KG1 (cell line): ENCODE results near the gene OR2A5.
"Not testable (repeated sequence)": the region's sequence is repeated elsewhere in the genome, so short reads cannot be mapped to it uniquely, and the experiment has no call there.

Experiments used
- DNase-seq: peaks from one replicate; lab custom pipeline; 2025; lab: John Stamatoyannopoulos, UW

Gene OR2A5

GRCh38 chr7:144032985-144033709 is 15.6 kb upstream of the OR2A5 start:
- no peak for DNase-seq

DNA sequence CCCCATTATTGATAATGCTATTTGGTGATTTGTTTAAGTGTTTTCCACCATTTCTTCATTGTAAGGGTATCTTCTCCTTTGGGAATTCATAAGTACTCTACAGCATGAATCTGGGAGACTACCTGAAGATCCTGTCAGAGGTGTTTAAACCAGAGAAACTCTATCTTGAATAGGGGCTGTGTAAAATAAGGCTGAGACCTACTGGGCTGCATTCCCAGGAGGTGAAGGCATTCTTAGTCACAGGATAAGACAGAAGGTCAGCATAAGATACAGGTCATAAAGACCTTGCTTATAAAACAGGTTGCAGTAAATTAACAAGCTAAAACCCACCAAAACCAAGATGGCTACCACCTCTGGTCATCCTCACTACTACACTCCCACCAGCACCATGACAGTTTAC is 13.4 kb upstream of the OR2A5 start:
- DNase-seq, result no peak

- DNase-seq, result no peak
Observed at GRCh38 chr7:144036302-144036885, 12.4 kb upstream of the OR2A5 start.

- no peak for DNase-seq
Observed at GRCh38 chr7:144037414-144038035, 11.2 kb upstream of the OR2A5 start.

DNA sequence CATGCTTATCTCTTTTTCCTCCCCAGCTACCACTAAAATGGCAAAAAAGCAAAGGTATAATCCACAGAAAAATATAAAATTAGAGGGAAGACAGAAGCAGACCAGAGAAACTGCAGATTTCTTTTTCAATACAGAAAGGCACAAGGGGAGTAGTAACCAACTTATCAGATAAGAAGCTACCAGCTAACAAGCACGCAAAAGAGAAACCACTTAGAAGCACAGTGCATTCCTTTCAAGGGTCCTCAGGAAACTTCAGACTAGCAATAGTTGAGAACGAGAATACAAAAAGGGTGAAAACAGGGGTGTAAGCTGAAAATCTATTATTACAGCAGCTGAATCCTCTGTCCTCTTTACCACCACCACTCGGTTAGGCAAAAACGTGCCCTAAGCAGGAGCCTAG is 9.9 kb upstream of the OR2A5 start:
- no peak for DNase-seq

GRCh38 chr7:144049491-144049890 is 743 bp downstream of the OR2A5 start:
- DNase-seq, result no peak

DNA sequence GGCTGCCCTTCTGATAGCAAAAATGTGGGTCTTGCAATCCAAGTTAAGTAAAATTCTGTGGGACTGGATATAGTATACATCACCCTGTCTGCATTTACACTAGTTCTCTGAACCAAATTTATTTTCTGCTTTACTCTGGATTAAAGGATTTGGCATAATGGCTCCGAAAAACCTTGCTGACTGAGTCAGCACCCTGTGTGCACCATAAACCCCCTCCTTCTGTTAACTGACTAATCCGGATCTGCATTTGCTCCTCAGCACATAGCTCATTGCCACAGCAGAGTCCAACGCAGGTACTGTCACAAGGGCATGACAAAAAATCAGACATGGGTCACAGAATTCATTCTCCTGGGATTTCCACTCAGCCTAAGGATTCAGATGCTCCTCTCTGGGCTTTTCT is 1.3 kb downstream of the OR2A5 start:
- no peak for DNase-seq

DNA sequence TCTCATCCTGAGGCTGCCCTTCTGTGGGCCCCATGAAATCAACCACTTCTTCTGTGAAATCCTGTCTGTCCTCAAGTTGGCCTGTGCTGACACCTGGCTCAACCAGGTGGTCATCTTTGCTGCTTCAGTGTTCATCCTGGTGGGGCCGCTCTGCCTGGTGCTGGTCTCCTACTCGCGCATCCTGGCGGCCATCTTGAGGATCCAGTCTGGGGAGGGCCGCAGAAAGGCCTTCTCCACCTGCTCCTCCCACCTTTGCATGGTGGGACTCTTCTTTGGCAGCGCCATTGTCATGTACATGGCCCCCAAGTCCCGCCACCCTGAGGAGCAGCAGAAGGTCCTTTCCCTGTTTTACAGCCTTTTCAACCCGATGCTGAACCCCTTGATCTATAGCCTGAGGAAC is 2.1 kb downstream of the OR2A5 start:
- DNase-seq, result not testable (repeated sequence)

DNA sequence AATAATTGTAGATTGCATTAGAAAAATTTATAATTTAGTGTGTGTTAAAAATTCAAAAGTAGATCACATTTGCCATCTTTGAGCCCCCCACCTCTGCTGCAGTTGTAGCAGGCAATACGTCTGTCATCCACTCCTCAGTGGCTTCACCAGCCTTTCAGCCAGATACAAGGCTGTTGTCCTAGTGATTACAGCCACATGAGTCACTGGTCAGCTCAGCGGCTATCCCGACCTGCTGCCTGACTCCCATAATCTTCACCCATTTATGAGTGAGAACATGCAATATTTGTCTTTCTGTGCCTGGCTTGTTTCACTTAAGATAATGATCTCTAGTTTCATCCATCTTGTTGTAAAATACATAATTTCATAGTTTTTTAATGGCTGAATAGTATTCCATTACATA is 9.2 kb downstream of the OR2A5 start:
- no peak for DNase-seq

- no peak for DNase-seq
Observed at GRCh38 chr7:144063710-144064109, 15.0 kb downstream of the OR2A5 start.

- DNase-seq, result no peak
Observed at GRCh38 chr7:144069511-144069910, 20.8 kb downstream of the OR2A5 start, which contains the start of gene OR2A25. OR2A25 (plus strand) TSS chr7:144069811; CDS start chr7:144074220, 4,409 bp downstream.

GRCh38 chr7:144069953-144070352 is 21.2 kb downstream of the OR2A5 start:
- no peak for DNase-seq

DNA sequence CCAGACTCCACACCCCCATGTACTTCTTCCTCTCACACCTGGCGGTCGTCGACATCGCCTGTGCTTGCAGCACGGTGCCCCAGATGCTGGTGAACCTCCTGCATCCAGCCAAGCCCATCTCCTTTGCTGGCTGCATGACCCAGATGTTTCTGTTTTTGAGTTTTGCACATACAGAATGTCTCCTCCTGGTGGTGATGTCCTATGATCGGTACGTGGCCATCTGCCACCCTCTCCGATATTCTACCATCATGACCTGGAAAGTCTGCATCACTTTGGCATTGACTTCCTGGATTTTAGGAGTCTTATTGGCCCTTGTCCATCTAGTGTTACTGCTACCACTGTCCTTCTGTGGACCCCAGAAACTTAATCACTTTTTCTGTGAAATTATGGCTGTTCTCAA is 25.6 kb downstream of the OR2A5 start:
- no peak for DNase-seq

DNA sequence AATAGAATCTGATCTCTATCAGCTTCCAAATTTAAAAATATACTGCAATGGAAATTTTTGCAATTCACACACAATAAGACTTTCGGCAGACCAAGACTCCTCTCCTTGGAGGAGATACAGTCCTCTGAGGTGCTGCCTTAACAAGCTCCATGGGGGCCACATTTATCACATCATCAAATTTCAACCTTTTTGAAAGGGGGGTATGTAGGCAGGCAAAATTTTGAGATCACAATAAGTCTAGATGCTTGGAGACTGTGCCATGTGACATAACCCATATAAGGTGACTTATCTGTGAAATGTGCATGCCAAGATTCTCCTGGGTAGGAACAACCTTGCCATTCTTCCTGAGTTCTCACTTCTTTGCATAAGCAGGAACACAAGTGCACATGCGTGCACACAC is 37.2 kb downstream of the OR2A5 start, which contains the start of gene OR2A12:
TSS of gene OR2A12 (plus strand) at position 301 of the 400 bp plus-strand sequence. CDS start 8,830 bp downstream, outside the sequence.
- DNase-seq, result no peak

- DNase-seq, result no peak
Observed at GRCh38 chr7:144086730-144087129, 38.0 kb downstream of the OR2A5 start.

DNA sequence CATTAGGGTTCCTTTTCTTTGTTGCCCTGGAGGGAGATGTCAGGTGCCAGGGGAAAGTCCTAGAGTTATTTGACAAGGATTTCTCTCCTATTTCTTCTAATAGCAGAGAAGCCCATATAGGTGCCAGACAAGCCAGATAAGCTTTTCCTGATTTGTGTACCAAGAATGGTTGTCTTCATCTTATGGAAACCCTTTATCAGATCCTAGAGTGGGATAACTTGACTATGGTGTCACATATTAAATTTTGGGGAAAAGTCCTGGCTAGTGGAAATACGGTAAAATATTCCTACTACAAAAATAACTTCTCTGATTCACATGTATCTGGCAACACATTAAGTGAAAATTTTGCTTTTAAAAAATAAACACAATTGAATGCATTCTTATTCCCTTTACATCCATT is 38.5 kb downstream of the OR2A5 start:
- no peak for DNase-seq

GRCh38 chr7:144090667-144091066 is 41.9 kb downstream of the OR2A5 start:
- no peak for DNase-seq

DNA sequence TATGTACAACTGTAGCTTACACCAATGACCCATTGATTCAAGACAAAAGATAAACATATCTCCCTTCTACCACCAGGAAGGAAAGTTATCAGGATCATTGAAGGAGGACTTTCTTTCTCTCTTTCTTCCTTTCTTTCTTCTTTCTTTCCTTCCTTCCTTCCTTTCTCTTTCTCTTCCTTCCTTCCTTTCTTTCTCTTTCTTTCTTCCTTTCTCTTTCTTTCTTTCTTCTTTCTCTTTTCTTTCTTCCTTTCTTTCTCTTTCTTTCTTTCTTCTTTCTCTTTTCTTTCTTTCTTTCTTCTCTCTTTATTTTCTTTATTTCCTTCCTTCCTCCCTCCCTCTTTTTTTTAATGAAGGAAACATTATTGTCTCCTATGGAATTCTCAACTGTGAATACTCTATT is 50.0 kb downstream of the OR2A5 start:
- no peak for DNase-seq

DNA sequence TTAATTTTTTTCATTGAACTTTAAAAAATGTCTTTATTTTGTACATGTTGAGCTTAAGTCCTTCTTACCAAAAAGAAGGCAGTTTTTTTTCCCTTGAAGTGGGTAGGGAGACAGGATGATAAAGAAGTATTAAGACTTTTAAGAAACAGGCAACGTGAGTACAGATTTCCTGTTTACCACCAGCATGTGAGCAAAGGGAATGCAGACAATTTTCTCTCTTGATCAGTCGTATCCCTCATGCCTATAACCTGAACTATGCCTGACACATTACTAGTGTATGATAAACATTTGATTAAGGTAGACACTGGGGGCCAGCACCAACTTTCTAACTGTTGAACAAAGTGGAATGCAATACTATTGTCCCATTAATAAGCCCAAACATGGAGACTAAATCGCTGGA is 51.9 kb downstream of the OR2A5 start:
- no peak for DNase-seq

GRCh38 chr7:144102041-144102440 is 53.3 kb downstream of the OR2A5 start:
- DNase-seq, result no peak

GRCh38 chr7:144105211-144105610 is 56.5 kb downstream of the OR2A5 start:
- no peak for DNase-seq
